Neuronal stem cell (in vitro differentiated cells): Measurements from ENCODE around the gene SEC16B. TPM values are rescaled to one million over a fixed set of nuclear protein-coding genes. Genes with fewer than 3 reads are reported as not detected.

Experiments
- DNase-seq: peaks from one replicate; pipeline ENCODE4 v3.0.0-alpha.2; 2013; ENCODE audit warnings: low spot score
- H2AFZ ChIP-seq: one replicate; pipeline ENCODE4 v1.6.1; 2013; ENCODE audit warnings: mild to moderate bottlenecking, low read length, inconsistent platforms
- H2AK5ac ChIP-seq: 2 replicates; pipeline ENCODE4 v1.6.1; 2013; ENCODE audit warnings: low read depth, mild to moderate bottlenecking, inconsistent platforms, low read length, moderate library complexity, mixed read lengths
- H2BK120ac ChIP-seq: 2 replicates; pipeline ENCODE4 v1.6.1; 2013; ENCODE audit warnings: low read depth, mild to moderate bottlenecking, inconsistent platforms, low read length, moderate library complexity, mixed read lengths
- H2BK12ac ChIP-seq: one replicate; pipeline ENCODE4 v1.6.1; 2013; ENCODE audit warnings: low read length, inconsistent platforms
- H2BK15ac ChIP-seq: 2 replicates; pipeline ENCODE4 v1.6.1; 2013; ENCODE audit warnings: mild to moderate bottlenecking, low read length, inconsistent platforms, mixed read lengths
- H2BK5ac ChIP-seq: one replicate; pipeline ENCODE4 v1.6.1; 2013; ENCODE audit warnings: inconsistent platforms, mild to moderate bottlenecking, low read length, moderate library complexity
- H3K14ac ChIP-seq: one replicate; pipeline ENCODE4 v1.6.1; 2013; ENCODE audit warnings: low read length, inconsistent platforms
- H3K18ac ChIP-seq: 2 replicates; pipeline ENCODE4 v1.6.1; 2013; ENCODE audit warnings: low read length, inconsistent platforms
- H3K23ac ChIP-seq: 2 replicates; pipeline ENCODE4 v1.6.1; 2013; ENCODE audit warnings: low read depth, mild to moderate bottlenecking, mixed read lengths, low read length, inconsistent platforms; ENCODE audit not compliant: poor library complexity
- H3K27ac ChIP-seq: replicated peaks from 3 replicates; pipeline ENCODE4 v1.5.1; 2013; ENCODE audit warnings: low read length, inconsistent platforms
- H3K27me3 ChIP-seq, 3 experiments: 2 replicates each; pipeline ENCODE4 v1.6.1; 2013; ENCODE audit warnings: low read length in 3 of 3, mild to moderate bottlenecking in 2 of 3, inconsistent platforms in 1 of 3, low read depth in 1 of 3, mixed read lengths in 1 of 3, moderate library complexity in 1 of 3; ENCODE audit not compliant: control insufficient read depth in 3 of 3, insufficient read depth in 3 of 3
- H3K36me3 ChIP-seq, 2 donors: replicated peaks in 1 of 2; 2 replicates each; pipeline ENCODE4 v1.6.1; 2013; ENCODE audit warnings: low read length in 2 of 2; ENCODE audit not compliant: control insufficient read depth in 2 of 2, insufficient read depth in 2 of 2
- H3K4ac ChIP-seq: 2 replicates; pipeline ENCODE4 v1.6.1; 2013; ENCODE audit warnings: inconsistent platforms, mild to moderate bottlenecking, low read length, moderate library complexity
- H3K4me1 ChIP-seq, 2 donors: 1 replicate in 1 of 2; 2 replicates in 1 of 2; pipeline ENCODE4 v1.6.1; 2013; ENCODE audit warnings: low read length in 2 of 2, low read depth in 1 of 2; ENCODE audit not compliant: control insufficient read depth in 2 of 2, insufficient read depth in 1 of 2
- H3K4me2 ChIP-seq: one replicate; pipeline ENCODE4 v1.6.1; 2013; ENCODE audit warnings: mild to moderate bottlenecking, low read length, inconsistent platforms; ENCODE audit not compliant: insufficient read depth, poor library complexity, severe bottlenecking
- H3K4me3 ChIP-seq, 2 donors: 2 replicates each; pipeline ENCODE4 v1.5.1; 2013; ENCODE audit warnings: low read length in 2 of 2, mild to moderate bottlenecking in 2 of 2, inconsistent platforms in 1 of 2, moderate library complexity in 1 of 2
- H3K79me1 ChIP-seq: one replicate; pipeline ENCODE4 v1.6.1; 2013; ENCODE audit warnings: low read depth, mild to moderate bottlenecking, inconsistent platforms, low read length, moderate library complexity
- H3K9ac ChIP-seq: one replicate; pipeline ENCODE4 v1.6.1; 2013; ENCODE audit warnings: mild to moderate bottlenecking, low read depth, low read length, inconsistent platforms; ENCODE audit not compliant: poor library complexity
- H3K9me3 ChIP-seq, 2 donors: replicated peaks in 1 of 2; 2 replicates each; pipeline versions ENCODE3 to v1.6.1; 2013; ENCODE audit warnings: low read length in 2 of 2, mild to moderate bottlenecking in 2 of 2, inconsistent platforms in 1 of 2, low read depth in 1 of 2, mixed read lengths in 1 of 2, moderate library complexity in 1 of 2; ENCODE audit not compliant: control insufficient read depth in 2 of 2, insufficient read depth in 1 of 2
- H4K8ac ChIP-seq: one replicate; pipeline ENCODE4 v1.6.1; 2013; ENCODE audit warnings: low read depth, mild to moderate bottlenecking, inconsistent platforms, low read length, moderate library complexity
- H4K91ac ChIP-seq: one replicate; pipeline ENCODE4 v1.6.1; 2013; ENCODE audit warnings: low read length, low read depth, mild to moderate bottlenecking, inconsistent platforms; ENCODE audit not compliant: poor library complexity
- WGBS, 2 donors: extraction: QIAGEN DNeasy Blood & Tissue Kit; methylation state at CpG; one replicate each; pipeline ENCODE4 v1.1.7; 2013; ENCODE audit warnings: missing lambda C conversion rate in 2 of 2, mixed read lengths in 1 of 2; ENCODE audit not compliant: insufficient read length in 2 of 2, insufficient replicate concordance in 1 of 2; ENCODE audit errors: extremely low coverage in 2 of 2; 5-methylcytosine and 5-hydroxymethylcytosine counted together
- polyA plus RNA-seq, 2 experiments: library from polyadenylated mRNA; stranded (reverse); fragments of 200-250 nt; gene quantifications; one replicate each; pipeline ENCODE4 v1.2.3, GENCODE V29; 2013

The SEC16B gene, protein sequence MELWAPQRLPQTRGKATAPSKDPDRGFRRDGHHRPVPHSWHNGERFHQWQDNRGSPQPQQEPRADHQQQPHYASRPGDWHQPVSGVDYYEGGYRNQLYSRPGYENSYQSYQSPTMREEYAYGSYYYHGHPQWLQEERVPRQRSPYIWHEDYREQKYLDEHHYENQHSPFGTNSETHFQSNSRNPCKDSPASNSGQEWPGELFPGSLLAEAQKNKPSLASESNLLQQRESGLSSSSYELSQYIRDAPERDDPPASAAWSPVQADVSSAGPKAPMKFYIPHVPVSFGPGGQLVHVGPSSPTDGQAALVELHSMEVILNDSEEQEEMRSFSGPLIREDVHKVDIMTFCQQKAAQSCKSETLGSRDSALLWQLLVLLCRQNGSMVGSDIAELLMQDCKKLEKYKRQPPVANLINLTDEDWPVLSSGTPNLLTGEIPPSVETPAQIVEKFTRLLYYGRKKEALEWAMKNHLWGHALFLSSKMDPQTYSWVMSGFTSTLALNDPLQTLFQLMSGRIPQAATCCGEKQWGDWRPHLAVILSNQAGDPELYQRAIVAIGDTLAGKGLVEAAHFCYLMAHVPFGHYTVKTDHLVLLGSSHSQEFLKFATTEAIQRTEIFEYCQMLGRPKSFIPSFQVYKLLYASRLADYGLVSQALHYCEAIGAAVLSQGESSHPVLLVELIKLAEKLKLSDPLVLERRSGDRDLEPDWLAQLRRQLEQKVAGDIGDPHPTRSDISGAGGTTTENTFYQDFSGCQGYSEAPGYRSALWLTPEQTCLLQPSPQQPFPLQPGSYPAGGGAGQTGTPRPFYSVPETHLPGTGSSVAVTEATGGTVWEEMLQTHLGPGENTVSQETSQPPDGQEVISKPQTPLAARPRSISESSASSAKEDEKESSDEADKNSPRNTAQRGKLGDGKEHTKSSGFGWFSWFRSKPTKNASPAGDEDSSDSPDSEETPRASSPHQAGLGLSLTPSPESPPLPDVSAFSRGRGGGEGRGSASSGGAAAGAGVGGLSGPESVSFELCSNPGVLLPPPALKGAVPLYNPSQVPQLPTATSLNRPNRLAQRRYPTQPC
- polyA plus RNA-seq (2013, experiment 1 of 2), result 0.95 TPM
- 1.1 TPM for polyA plus RNA-seq (2013, experiment 2 of 2)

DNA sequence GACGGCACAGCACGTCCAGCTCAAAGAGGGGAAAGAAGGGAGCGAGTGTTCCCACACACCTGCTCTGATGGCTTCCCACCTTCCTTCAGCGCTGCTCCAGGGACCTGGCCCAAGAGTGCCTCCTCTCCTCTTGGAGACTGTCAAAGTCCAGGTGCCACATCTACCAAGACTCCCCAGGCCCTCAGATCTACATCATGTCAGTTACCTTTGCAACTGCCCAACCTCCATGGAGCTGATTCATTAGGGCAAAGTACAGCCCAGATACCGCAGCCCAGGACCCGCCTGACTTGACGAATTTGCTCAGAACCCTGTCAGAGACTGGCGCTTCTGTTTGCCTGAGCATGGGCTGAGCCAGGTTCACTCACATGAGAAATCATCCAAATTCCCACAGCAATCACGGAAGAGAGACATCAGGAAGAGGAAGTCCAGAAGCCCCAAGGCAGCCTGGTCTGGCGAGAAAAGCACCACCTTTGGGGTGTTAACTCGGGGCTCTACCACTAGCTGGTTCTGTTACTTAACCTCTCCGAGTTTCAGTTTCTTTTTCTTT, at the start of gene SEC16B:
Gene SEC16B, minus strand, starts transcription at position 234 of the 547 bp plus-strand sequence. CDS start 2,077 bp downstream, outside the sequence.
- H2AFZ ChIP-seq, result no peak within 1 kb of the TSS
- no peak within 1 kb of the TSS for H2AK5ac ChIP-seq
- H3K4me2 ChIP-seq, result no peak within 1 kb of the TSS
- no peak within 1 kb of the TSS for H2BK12ac ChIP-seq
- H3K27me3 ChIP-seq, result peaks cover 0 to 11% (median 0%) of the 10 kb centered on the region in 3 experiments
- no peak within 1 kb of the TSS for H2BK15ac ChIP-seq
- H3K36me3 ChIP-seq, result no peaks in the 10 kb centered on the region
- H3K23ac ChIP-seq, result peak within 1 kb of the TSS; percentile 3
- no peak within 1 kb of the TSS for H3K9ac ChIP-seq
- H2BK5ac ChIP-seq, result no peak within 1 kb of the TSS
- no peak within 1 kb of the TSS for H3K27ac ChIP-seq
- no peaks in the 10 kb centered on the region for H3K4me1 ChIP-seq
- H4K91ac ChIP-seq, result no peak within 1 kb of the TSS
- H3K14ac ChIP-seq, result no peak within 1 kb of the TSS
- no peak within 1 kb of the TSS for H3K18ac ChIP-seq
- no peaks in the 10 kb centered on the region for H3K9me3 ChIP-seq
- H3K4ac ChIP-seq, result no peak within 1 kb of the TSS
- H3K79me1 ChIP-seq, result no peaks in the 10 kb centered on the region
- no peak within 1 kb of the TSS for H3K4me3 ChIP-seq
- no peak within 1 kb of the TSS for H2BK120ac ChIP-seq
- H4K8ac ChIP-seq, result no peak within 1 kb of the TSS
- no CpG with 5 or more reads among the region's 12 CpGs for WGBS, 2 donors
- DNase-seq, result no peak

- Histone ChIP-seq H2BK120ac (no peak overlapping the region), H4K8ac (no peak overlapping the region), H3K4me1 (no peaks in the 10 kb centered on the region), H3K27ac (no peak overlapping the region), H3K9ac (no peak overlapping the region), H3K9me3 (peaks cover 2 to 3% of the 10 kb centered on the region in 2 donors), H2BK5ac (no peak overlapping the region), H2BK15ac (no peak overlapping the region), H3K18ac (no peak overlapping the region), H2BK12ac (no peak overlapping the region), H3K4me3 (no peak overlapping the region), H2AK5ac (no peak overlapping the region), H3K79me1 (no peaks in the 10 kb centered on the region), H3K36me3 (no peaks in the 10 kb centered on the region), H4K91ac (no peak overlapping the region), H3K27me3 (peaks cover 0 to 14% (median 0%) of the 10 kb centered on the region in 3 experiments), H3K4ac (no peak overlapping the region), H2AFZ (no peak overlapping the region), H3K23ac (no peak overlapping the region), H3K14ac (no peak overlapping the region), H3K4me2 (no peak overlapping the region)
- WGBS, 2 donors, result no CpG with 5 or more reads among the region's 2 CpGs
- no peak for DNase-seq
These were observed 49.8 kb upstream of the SEC16B start for GRCh38 chr1:178019622-178020021.

GRCh38 chr1:178019208-178019607, 49.4 kb upstream of the SEC16B start:
- no peaks in the 10 kb centered on the region for H3K4me1 ChIP-seq
- no peak overlapping the region for H3K14ac ChIP-seq
- H4K8ac ChIP-seq, result no peak overlapping the region
- no peak overlapping the region for H3K4me2 ChIP-seq
- WGBS, 2 donors, result no CpG with 5 or more reads among the region's 1 CpG
- no peak overlapping the region for H3K4ac ChIP-seq
- H3K4me3 ChIP-seq, result no peak overlapping the region
- no peak overlapping the region for H2BK12ac ChIP-seq
- no peak overlapping the region for H3K9ac ChIP-seq
- H3K27ac ChIP-seq, result no peak overlapping the region
- H3K79me1 ChIP-seq, result no peaks in the 10 kb centered on the region
- H3K23ac ChIP-seq, result no peak overlapping the region
- H2BK15ac ChIP-seq, result no peak overlapping the region
- no peak overlapping the region for H2BK120ac ChIP-seq
- peaks cover 0 to 14% (median 0%) of the 10 kb centered on the region in 3 experiments for H3K27me3 ChIP-seq
- H3K18ac ChIP-seq, result no peak overlapping the region
- no peak overlapping the region for H2BK5ac ChIP-seq
- no peak overlapping the region for H2AK5ac ChIP-seq
- peaks cover 2 to 3% of the 10 kb centered on the region in 2 donors for H3K9me3 ChIP-seq
- no peak overlapping the region for H2AFZ ChIP-seq
- H4K91ac ChIP-seq, result no peak overlapping the region
- no peaks in the 10 kb centered on the region for H3K36me3 ChIP-seq
- DNase-seq, result no peak
